Colon (tissue), 2 donors: Measurements from ENCODE around the gene AFTPH.
A peak's percentile ranks its signal among the peaks of the same experiment; 100 is the strongest.

Source experiments
- FAIRE-seq: peaks from 2 replicates; lab custom pipeline; 2012; peaks lifted over from hg19 to GRCh38; lab: Jason Lieb, UNC
- donor health status: control.
- donor health status: control.

The AFTPH gene

GRCh38 chr2:64542071-64543007 is 18.2 kb downstream of the AFTPH start:
- no peak for FAIRE-seq

GRCh38 chr2:64543008-64543697 is 19.0 kb downstream of the AFTPH start:
- no peak for FAIRE-seq

GRCh38 chr2:64548761-64549160 is 24.6 kb downstream of the AFTPH start:
- FAIRE-seq: no peak

- FAIRE-seq: no peak
These were observed 25.9 kb downstream of the AFTPH start for GRCh38 chr2:64550042-64550441.

- no peak for FAIRE-seq
These were observed 27.7 kb downstream of the AFTPH start for GRCh38 chr2:64551851-64552250.

- FAIRE-seq: no peak
These were observed 30.0 kb downstream of the AFTPH start for GRCh38 chr2:64554117-64554516.

- no peak for FAIRE-seq
These were observed 34.4 kb downstream of the AFTPH start for GRCh38 chr2:64558445-64559081.

GRCh38 chr2:64562148-64562784 is 38.1 kb downstream of the AFTPH start:
- FAIRE-seq: no peak

GRCh38 chr2:64563436-64563938 is 39.4 kb downstream of the AFTPH start:
- FAIRE-seq: no peak

- no peak for FAIRE-seq
These were observed 42.0 kb downstream of the AFTPH start for GRCh38 chr2:64565949-64566710.

GRCh38 chr2:64567473-64567872 is 43.3 kb downstream of the AFTPH start:
- no peak for FAIRE-seq

GRCh38 chr2:64568836-64569235 is 44.7 kb downstream of the AFTPH start:
- no peak for FAIRE-seq

- FAIRE-seq: no peak
These were observed 50.7 kb downstream of the AFTPH start for GRCh38 chr2:64574871-64575270.

GRCh38 chr2:64581018-64581417 is 56.9 kb downstream of the AFTPH start:
- FAIRE-seq: no peak

- no peak for FAIRE-seq
These were observed 57.8 kb downstream of the AFTPH start for GRCh38 chr2:64581777-64582539.

GRCh38 chr2:64582774-64583340 is 58.7 kb downstream of the AFTPH start:
- no peak for FAIRE-seq

GRCh38 chr2:64586054-64586453 is 61.9 kb downstream of the AFTPH start:
- no peak for FAIRE-seq

GRCh38 chr2:64586883-64587481 is 62.9 kb downstream of the AFTPH start:
- peak; percentile 90 for FAIRE-seq

- no peak for FAIRE-seq
These were observed 63.4 kb downstream of the AFTPH start for GRCh38 chr2:64587561-64587960.

- no peak for FAIRE-seq
These were observed 67.1 kb downstream of the AFTPH start for GRCh38 chr2:64591188-64591587.
